ENCODE measurements around the gene RFNG. TPM values are rescaled to one million over a fixed set of nuclear protein-coding genes. Genes with fewer than 3 reads are reported as not detected.

RFNG gene, protein sequence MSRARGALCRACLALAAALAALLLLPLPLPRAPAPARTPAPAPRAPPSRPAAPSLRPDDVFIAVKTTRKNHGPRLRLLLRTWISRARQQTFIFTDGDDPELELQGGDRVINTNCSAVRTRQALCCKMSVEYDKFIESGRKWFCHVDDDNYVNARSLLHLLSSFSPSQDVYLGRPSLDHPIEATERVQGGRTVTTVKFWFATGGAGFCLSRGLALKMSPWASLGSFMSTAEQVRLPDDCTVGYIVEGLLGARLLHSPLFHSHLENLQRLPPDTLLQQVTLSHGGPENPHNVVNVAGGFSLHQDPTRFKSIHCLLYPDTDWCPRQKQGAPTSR
- total RNA-seq = 21.0 TPM
- long read RNA-seq, transcript RFNG-201 (8 exons, 1,828 nt) = major isoform, 19 of 39 reads
- long read RNA-seq, partial matches to known transcripts = 10 of 39 reads
- long read RNA-seq, other reads (novel, unspliced or antisense) = 7 of 39 reads

GRCh38 chr17:82051776-82052637 is at the start of gene RFNG, which contains the start of gene GPS1:
RFNG (minus strand) TSS chr17:82051811; CDS start chr17:82051766, 45 bp downstream.
GPS1 (plus strand) TSS chr17:82051898; CDS start chr17:82051932, 34 bp downstream.
- intact Hi-C loops (cut with DNase I) = no loop called here
- peak; percentile 90 for DNase-seq (ENCODE audit: low spot score)

GRCh38 chr17:82101301-82101715 is 49.7 kb upstream of the RFNG start:
- intact Hi-C loops (cut with DNase I) = no loop called here
- DNase-seq (ENCODE audit: low spot score) = no peak

DNA sequence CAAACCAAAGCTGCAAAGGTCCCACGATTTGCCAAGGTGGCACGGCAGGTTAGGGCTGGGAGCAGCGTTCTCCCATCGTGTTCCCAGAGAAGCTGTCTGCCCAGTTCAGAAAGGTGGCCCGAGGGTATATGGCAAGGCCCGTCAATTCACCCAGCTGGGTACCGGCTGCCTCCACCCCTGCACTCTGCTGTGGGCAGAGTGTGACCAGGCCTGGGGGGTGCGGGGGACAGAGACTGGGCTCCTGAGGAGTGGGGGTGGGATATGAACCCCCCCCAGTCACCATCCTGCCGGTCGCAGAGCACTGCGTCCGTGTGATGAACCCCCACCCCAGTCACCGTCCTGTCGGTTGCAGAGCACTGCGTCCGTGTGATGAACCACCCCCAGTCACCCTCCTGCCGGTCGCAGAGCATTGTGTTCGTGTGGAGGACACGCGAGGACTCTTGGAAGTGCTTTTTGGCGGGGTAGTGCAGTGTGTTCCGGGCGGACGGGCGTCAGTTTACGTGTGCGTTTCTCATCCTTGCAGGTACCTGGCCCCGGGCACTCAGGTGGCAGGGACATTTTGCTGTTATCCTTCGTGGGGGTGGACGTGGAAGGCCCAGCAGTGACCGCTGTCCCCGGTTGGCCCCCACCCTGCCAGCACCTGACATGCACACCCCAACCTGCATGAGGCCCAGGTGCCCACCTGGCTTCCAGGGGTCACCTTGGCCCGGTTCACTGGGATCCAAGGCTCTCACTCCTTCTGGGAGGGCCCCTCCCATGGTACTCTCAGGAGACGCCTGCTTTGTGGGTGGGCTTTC is 49.1 kb upstream of the RFNG start:
- intact Hi-C loops (cut with DNase I) = no loop called here

DNA sequence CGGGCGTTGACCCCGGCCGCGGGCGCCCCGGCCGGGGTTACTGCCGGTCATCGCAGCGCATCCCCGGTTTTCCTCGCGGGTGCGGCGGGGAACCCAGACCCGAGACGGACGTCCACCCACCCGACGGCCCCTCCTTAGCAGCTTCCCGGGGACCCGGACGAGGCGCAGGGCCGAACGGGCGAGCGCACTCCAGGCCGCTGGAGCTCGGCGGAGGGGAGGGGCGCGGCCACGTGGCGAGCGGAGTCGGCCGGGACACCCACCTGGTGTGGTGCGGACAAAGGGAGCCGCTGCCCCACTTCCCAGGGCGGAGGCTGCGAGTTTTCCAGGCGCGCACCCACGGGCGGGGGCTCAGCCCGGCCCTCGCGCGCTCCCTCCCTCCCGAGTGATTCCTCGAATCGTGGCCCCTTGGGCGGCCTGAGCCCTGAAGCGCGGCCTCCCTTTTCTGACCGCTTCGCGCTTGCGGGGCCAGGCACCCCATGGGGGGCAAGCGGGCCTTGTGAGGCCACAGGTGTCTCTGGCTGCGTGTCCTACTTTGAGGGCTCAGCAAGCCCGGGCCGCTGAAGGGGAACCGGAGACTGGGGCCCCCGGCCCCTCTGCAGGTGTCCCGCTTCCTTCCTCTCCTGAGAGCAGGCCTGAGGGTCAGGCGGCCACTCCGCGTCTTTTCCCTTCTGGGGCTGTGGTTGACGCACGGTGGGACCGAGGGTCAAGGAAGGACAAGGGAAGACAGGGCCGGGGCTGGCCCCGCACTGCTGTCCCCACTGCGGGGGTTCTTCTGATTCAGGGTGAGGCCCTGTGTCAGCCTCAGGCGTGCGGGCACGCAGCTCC is 47.5 kb upstream of the RFNG start:
- intact Hi-C loops (cut with DNase I) = loop anchor here (5.0 kb wide), 1 partner anchor 62 kb away; the partner anchor contains the start of gene DCXR
- no peak for DNase-seq (ENCODE audit: low spot score)

More for the DNA sequence above, 49.1 kb upstream of the RFNG start:
- DNase-seq (ENCODE audit: low spot score) = no peak

DNA sequence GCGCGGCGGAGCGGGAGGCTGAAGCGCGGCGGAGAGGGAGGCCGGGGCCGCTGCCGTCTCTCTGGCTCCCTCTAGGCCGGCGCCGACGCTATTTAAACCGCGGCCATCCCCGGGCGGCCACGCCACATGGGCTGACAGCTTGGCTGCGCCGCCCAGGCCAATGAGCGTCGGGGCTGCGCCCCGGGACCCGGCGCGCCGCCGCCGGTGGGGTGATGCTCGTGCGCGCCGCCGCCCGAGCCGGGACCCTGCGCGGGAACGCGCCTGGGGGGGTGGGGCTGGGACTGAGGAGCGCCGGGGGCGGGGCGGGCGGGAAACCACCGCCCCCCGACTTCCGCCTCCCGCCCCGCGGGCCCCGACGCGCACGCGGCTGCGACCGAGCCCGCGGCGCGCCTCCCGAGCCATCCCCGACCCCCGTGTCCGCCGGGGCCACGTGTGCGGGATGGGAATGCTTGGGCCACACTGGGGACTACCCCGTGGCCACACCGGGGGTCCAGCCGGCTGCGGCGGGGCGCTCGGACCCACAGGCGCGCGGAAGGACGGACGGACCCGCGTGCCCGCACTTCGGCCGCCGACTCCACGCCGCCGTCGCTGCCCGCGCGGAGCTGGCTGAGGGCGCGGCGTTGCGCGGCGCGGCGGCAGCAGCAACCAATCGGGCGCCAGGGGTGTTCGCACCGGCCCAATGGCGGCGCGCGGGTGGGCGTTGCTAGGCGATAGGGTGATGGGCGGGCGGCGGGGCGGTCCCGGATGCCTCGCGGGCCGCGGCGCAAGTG is 46.7 kb upstream of the RFNG start, which contains the start of gene FASN:
TSS of gene FASN (minus strand) at position 68 of the 770 bp plus-strand sequence. CDS start 1,791 bp downstream, outside the sequence.
- intact Hi-C loops (cut with DNase I) = loop anchor here (5.0 kb wide), 1 partner anchor 61 kb away; the partner anchor contains the start of gene DCXR
- DNase-seq (ENCODE audit: low spot score) = peak; percentile 96

GRCh38 chr17:82097919-82098168 is 46.2 kb upstream of the RFNG start:
- no peak for DNase-seq (ENCODE audit: low spot score)
- intact Hi-C loops (cut with DNase I) = loop anchor here (5.0 kb wide), 1 partner anchor 61 kb away; the partner anchor contains the start of gene DCXR

DNA sequence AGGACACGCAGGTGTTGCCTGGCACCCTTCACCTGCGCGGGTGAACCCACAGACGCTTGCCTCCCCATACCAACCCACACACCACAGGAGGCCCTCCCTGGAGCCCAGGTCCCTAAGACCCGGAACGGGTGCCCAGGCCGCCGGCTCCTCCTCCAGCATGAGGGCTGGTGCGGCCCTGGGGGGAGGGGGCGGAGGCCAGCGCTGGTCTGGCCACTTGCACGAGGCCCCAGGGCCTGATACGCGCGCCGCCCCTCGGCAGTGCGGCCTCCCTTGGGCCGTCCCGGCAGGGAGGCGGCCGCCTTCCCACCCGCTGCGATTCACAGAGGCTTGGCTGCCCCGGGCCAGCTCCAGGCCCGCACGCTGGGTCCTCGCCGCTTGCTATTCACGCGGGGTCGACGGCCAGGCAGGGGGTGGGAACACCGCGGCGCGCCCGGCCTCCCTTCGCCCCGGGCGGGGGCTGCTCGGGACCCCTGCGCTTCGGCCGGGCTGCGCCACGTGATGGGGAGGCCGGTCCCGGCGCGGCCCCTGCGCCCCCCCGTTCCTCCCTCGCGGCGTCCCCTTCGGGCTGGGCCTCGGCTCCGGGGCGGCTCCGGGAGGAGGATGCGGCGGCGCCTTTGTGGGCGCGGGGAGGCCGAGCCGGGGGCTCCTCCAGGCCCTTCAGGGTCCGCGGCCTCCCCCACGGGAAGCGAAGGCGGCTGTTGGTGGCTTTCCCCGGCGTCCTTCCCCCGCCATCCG is 45.7 kb upstream of the RFNG start:
- intact Hi-C loops (cut with DNase I) = loop anchor here (5.0 kb wide), 1 partner anchor 60 kb away; the partner anchor contains the start of gene DCXR
- no peak for DNase-seq (ENCODE audit: low spot score)

DNA sequence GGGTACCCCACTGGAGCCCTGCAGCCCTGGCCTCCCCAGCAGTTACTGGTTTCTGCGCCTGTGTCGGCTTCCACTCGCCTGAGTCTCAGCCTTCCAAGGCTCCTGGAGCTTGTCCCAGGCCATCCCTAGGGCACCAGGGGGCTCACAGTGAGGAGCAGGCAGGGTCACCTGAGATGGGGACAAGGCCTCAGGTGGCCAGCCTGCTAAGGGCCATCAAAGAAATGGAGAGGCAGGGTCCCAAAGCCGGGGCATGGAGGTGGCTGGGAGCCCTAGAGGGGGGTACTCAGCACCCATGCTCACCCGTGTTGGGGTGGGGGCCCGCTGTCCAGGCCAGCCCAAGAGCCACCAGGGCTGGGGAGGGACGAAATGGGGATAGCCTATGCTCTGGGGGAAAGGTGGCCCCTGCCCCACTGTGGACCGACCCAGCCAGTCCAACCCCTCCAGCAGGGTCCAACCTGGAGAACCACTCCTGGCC is 45.1 kb upstream of the RFNG start:
- intact Hi-C loops (cut with DNase I) = loop anchor here (5.0 kb wide), 1 partner anchor 59 kb away; the partner anchor contains the start of gene DCXR
- DNase-seq (ENCODE audit: low spot score) = no peak

GRCh38 chr17:82095777-82096708 is 44.4 kb upstream of the RFNG start:
- intact Hi-C loops (cut with DNase I) = loop anchor here (5.0 kb wide), 1 partner anchor 59 kb away; the partner anchor contains the start of gene DCXR
- no peak for DNase-seq (ENCODE audit: low spot score)

- DNase-seq (ENCODE audit: low spot score) = no peak
- intact Hi-C loops (cut with DNase I) = loop anchor here (5.0 kb wide), 1 partner anchor 58 kb away; the partner anchor contains the start of gene DCXR
Observed at GRCh38 chr17:82094931-82095776, 43.5 kb upstream of the RFNG start.

DNA sequence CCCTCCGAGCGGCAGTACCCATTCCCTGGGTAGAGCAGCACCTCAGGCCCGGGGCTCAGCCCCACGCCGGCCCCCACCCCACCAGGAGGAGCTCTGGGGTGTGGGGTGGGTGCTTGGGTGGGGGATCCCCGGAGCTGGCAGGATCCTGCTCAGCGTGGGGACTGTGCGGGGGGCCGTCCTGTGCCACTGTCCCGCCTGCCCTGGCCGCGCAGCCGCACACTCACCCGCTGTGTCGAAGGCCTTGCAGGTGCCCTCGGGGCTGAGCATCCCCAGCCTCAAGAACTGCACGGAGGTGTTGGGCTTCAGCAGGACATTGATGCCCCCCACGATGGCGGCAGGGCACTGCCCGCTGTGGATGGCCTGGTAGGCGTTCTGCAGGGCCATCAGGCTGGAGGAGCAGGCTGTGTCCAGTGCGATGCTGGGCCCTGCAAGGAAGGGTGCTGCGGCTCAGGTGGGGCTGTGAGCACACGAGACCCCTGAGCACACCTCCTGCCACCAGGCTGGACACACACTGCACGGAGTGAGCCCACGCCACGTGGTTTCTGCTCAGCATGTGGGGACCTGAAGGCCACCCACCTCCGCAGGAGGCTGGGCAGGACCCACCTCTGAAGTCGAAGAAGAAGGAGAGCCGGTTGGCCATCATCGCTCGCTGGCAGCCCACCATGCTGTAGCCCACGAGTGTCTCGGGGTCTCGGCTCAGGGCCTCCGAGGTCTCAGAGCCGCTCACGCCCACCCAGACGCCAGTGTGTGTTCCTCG is 41.6 kb upstream of the RFNG start:
- intact Hi-C loops (cut with DNase I) = no loop called here

GRCh38 chr17:82092628-82092994 is 41.0 kb upstream of the RFNG start:
- intact Hi-C loops (cut with DNase I) = no loop called here
- no peak for DNase-seq (ENCODE audit: low spot score)

More for the DNA sequence above, 41.6 kb upstream of the RFNG start:
- no peak for DNase-seq (ENCODE audit: low spot score)

DNA sequence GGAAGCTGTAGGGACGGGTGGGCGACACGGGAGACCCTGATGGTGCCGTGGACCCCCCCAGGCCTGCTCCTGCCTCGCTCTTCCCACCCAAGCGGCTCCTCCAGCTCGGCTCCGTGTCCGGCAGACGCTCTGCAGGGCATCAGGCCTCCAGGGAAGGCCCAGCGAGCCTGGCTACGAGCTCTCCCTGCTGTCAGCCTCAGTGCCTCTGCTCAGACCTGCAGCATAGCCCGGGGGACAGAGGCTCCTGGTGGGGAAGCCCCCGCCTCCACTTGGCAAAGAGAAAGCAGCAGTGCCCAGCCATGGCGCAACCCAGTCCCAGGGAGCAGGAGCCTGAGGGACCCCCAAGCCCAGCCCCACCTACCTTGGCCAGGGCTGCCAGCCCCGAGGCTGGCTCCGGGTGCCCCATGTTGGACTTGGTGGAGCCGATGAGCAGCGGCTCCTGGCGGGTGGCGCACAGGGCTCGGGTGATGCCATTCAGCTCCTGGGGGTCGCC is 40.5 kb upstream of the RFNG start:
- no peak for DNase-seq (ENCODE audit: low spot score)
- intact Hi-C loops (cut with DNase I) = no loop called here
